ENCODE measurements around the gene LRRN2.
"Not testable (repeated sequence)": the region's sequence is repeated elsewhere in the genome, so short reads cannot be mapped to it uniquely, and the experiment has no call there.

DNA sequence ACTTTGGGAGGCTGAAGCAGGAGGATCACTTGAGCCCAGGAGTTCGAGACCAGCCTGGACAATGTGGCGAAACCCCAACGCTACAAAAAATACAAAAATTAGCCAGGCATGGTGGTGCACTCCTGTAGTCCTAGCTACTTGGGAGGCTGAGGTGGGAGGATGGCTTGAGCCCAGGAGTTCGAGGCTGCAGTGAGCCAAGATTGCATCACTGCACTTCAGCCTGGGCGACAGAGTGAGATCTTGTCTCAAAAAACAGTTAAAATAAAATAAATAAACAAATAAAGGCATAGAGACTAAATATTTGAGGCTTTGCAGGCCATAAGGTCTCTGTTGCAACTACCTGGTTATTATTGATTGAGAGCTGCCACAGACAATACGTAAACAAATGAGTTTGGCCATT lies 41.9 kb upstream of the LRRN2 start:
- TF ChIP-seq, protein P1, sequence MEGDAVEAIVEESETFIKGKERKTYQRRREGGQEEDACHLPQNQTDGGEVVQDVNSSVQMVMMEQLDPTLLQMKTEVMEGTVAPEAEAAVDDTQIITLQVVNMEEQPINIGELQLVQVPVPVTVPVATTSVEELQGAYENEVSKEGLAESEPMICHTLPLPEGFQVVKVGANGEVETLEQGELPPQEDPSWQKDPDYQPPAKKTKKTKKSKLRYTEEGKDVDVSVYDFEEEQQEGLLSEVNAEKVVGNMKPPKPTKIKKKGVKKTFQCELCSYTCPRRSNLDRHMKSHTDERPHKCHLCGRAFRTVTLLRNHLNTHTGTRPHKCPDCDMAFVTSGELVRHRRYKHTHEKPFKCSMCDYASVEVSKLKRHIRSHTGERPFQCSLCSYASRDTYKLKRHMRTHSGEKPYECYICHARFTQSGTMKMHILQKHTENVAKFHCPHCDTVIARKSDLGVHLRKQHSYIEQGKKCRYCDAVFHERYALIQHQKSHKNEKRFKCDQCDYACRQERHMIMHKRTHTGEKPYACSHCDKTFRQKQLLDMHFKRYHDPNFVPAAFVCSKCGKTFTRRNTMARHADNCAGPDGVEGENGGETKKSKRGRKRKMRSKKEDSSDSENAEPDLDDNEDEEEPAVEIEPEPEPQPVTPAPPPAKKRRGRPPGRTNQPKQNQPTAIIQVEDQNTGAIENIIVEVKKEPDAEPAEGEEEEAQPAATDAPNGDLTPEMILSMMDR (IDR thresholded peaks at IDR 0.05) = not testable (repeated sequence)
- not testable (repeated sequence) for TF ChIP-seq POLR2AphosphoS5 (IDR thresholded peaks at IDR 0.05; ENCODE audit: low read depth, low read length); SIN3A (IDR thresholded peaks at IDR 0.05; ENCODE audit: borderline replicate concordance, insufficient read depth, low read depth, low read length)
- TF ChIP-seq, protein P2, sequence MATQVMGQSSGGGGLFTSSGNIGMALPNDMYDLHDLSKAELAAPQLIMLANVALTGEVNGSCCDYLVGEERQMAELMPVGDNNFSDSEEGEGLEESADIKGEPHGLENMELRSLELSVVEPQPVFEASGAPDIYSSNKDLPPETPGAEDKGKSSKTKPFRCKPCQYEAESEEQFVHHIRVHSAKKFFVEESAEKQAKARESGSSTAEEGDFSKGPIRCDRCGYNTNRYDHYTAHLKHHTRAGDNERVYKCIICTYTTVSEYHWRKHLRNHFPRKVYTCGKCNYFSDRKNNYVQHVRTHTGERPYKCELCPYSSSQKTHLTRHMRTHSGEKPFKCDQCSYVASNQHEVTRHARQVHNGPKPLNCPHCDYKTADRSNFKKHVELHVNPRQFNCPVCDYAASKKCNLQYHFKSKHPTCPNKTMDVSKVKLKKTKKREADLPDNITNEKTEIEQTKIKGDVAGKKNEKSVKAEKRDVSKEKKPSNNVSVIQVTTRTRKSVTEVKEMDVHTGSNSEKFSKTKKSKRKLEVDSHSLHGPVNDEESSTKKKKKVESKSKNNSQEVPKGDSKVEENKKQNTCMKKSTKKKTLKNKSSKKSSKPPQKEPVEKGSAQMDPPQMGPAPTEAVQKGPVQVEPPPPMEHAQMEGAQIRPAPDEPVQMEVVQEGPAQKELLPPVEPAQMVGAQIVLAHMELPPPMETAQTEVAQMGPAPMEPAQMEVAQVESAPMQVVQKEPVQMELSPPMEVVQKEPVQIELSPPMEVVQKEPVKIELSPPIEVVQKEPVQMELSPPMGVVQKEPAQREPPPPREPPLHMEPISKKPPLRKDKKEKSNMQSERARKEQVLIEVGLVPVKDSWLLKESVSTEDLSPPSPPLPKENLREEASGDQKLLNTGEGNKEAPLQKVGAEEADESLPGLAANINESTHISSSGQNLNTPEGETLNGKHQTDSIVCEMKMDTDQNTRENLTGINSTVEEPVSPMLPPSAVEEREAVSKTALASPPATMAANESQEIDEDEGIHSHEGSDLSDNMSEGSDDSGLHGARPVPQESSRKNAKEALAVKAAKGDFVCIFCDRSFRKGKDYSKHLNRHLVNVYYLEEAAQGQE (IDR thresholded peaks at IDR 0.05; ENCODE audit: insufficient read depth in 1 of 2, low read depth in 2 of 2, low read length in 1 of 2) = not testable (repeated sequence)
